ENCODE data around the gene PINLYP.

The PINLYP gene

DNA sequence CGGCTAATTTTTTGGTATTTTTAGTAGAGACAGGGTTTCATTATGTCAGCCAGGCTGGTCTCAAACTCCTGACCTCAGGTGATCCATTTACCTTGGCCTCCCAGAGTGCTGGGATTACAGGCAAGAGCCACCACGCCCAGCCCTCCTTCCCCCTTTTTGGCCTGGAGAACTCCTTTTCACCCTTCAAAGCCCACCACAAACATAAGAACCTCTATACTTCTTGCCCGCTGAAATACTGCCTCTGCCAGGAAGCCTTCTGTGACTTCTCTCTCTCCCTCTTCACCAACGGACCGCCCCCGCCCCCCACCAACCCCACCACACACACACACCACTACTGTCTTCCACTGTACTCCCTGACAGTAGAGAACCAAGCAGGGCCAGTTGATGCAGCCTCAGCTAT lies 41.4 kb downstream of the PINLYP start:
- DNase-seq: no peak
- TF ChIP-seq POLR2A (IDR thresholded peaks at IDR 0.05; ENCODE audit: low read length) (no peak), GATA1 (IDR thresholded peaks at IDR 0.05; ENCODE audit: low read depth, low read length) (no peak)

GRCh38 chr19:43618921-43619261 lies 43.3 kb downstream of the PINLYP start:
- peak; percentile 81 to 82 for DNase-seq
- no peak for TF ChIP-seq POLR2A (IDR thresholded peaks at IDR 0.05; ENCODE audit: low read length)
- TF ChIP-seq GATA1 (IDR thresholded peaks at IDR 0.05; ENCODE audit: low read depth, low read length): no peak

- DNase-seq: peak; percentile 92 to 94
- TF ChIP-seq POLR2A (IDR thresholded peaks at IDR 0.05; ENCODE audit: low read length) (peak; percentile 97), GATA1 (IDR thresholded peaks at IDR 0.05; ENCODE audit: low read depth, low read length) (no peak)
These were observed 43.9 kb downstream of the PINLYP start, which contains the start of gene ZNF428 for GRCh38 chr19:43619262-43620060. ZNF428 (minus strand) TSS chr19:43619629; CDS start chr19:43614304, 5,325 bp downstream.

- DNase-seq: no peak
- TF ChIP-seq GATA1 (IDR thresholded peaks at IDR 0.05; ENCODE audit: low read depth, low read length) (no peak), POLR2A (IDR thresholded peaks at IDR 0.05; ENCODE audit: low read length) (no peak)
These were observed 44.7 kb downstream of the PINLYP start for GRCh38 chr19:43620061-43621001.

- no peak for DNase-seq
- TF ChIP-seq GATA1 (IDR thresholded peaks at IDR 0.05; ENCODE audit: low read depth, low read length) (no peak), POLR2A (IDR thresholded peaks at IDR 0.05; ENCODE audit: low read length) (no peak)
These were observed 46.5 kb downstream of the PINLYP start for GRCh38 chr19:43622070-43622469.

- DNase-seq: no peak
- TF ChIP-seq POLR2A (IDR thresholded peaks at IDR 0.05; ENCODE audit: low read length): no peak
- no peak for TF ChIP-seq GATA1 (IDR thresholded peaks at IDR 0.05; ENCODE audit: low read depth, low read length)
These were observed 47.4 kb downstream of the PINLYP start for GRCh38 chr19:43622956-43623355.

DNA sequence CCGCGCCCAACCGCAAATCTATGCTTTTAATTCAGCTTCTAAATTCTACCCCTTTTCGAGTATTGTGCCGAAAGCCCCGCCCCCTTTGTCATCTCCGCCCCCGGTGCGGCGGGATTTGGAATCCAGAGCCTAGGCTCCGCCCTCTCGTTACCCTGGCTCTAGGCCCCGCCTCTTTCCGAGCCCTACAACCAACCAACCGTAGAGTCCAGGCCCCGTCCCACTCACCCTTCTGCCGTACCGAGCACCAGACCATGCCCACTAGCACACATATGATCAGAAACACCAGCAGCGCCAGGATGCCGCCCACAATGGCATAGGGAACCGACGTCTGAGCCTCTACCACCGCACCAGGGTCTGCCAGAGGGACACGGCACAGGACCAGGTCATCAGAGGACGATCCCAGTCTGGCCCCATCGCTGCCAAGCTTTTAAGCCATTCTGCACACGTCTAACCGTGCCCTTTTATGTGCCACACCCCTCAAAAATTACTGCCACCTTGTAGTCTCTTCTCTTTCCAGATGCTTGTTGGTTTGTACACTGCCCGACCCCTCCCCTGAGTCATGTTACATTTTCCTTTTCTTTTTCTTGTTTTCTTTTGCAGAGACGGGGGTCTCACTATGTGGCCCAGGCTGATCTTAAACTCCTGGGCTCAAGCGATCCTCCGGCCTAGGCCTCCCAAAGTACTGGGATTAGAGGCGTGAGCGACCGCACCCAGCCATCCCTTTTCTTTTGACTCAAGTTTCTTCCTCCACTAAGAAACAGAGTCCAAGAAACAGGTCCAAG lies 48.5 kb downstream of the PINLYP start:
- no peak for DNase-seq
- TF ChIP-seq POLR2A (IDR thresholded peaks at IDR 0.05; ENCODE audit: low read length): no peak
- TF ChIP-seq GATA1 (IDR thresholded peaks at IDR 0.05; ENCODE audit: low read depth, low read length): no peak

DNA sequence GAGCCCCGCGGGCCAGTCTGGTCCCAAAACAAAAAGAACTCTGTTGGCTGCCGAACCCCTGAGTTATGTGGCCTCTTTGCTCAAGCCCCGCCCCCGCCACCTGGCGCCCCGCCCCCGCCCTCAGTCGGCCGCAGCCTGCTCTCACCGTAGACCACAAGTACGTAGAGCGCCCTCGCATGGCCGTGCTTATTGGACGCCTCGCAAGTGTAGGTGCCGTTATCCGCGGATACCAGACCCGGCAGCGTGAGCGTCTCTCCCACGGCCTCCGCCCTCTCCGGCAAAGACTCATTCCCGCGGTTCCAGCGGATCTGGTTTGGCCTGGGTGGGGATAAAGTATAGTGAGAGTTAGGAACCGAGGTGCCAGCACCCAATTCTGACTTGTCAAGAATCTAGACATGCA lies 49.3 kb downstream of the PINLYP start:
- peak; percentile 90 to 91 for DNase-seq

GRCh38 chr19:43625918-43626579 lies 50.4 kb downstream of the PINLYP start:
- peak; percentile 38 to 50 for DNase-seq
- TF ChIP-seq GATA1 (IDR thresholded peaks at IDR 0.05; ENCODE audit: low read depth, low read length) (no peak), POLR2A (IDR thresholded peaks at IDR 0.05; ENCODE audit: low read length) (no peak)

More for the DNA sequence above, 49.3 kb downstream of the PINLYP start:
- TF ChIP-seq GATA1 (IDR thresholded peaks at IDR 0.05; ENCODE audit: low read depth, low read length): no peak

DNA sequence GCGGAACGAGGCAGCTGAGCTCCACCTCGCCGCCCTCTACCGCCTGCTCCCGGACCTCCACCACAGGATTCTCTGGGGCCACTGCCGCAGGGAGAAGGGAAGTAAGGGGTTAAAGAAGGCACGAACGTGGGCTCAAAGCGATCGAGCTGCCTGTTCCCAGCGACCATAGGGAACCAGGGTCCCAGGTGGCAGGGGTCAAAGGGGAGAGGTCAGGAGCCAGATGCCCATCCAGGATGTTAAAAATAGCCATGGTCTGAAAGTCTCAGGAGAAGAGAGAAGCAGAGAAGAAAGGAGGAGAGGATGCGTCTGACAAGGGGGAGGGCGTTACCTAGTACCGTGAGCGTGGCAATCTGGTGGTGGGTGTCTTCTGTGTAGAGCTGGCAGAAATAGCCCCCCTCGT lies 51.2 kb downstream of the PINLYP start:
- DNase-seq: no peak
- no peak for TF ChIP-seq POLR2A (IDR thresholded peaks at IDR 0.05; ENCODE audit: low read length)
- no peak for TF ChIP-seq GATA1 (IDR thresholded peaks at IDR 0.05; ENCODE audit: low read depth, low read length)

- DNase-seq: no peak
- TF ChIP-seq POLR2A (IDR thresholded peaks at IDR 0.05; ENCODE audit: low read length): no peak
- no peak for TF ChIP-seq GATA1 (IDR thresholded peaks at IDR 0.05; ENCODE audit: low read depth, low read length)
These were observed 53.2 kb downstream of the PINLYP start for GRCh38 chr19:43628646-43629326.

- no peak for TF ChIP-seq GATA1 (IDR thresholded peaks at IDR 0.05; ENCODE audit: low read depth, low read length)
- no peak for TF ChIP-seq POLR2A (IDR thresholded peaks at IDR 0.05; ENCODE audit: low read length)
- no peak for DNase-seq
These were observed 55.9 kb downstream of the PINLYP start for GRCh38 chr19:43631491-43631890.
